Stimulated activated CD4-positive, alpha-beta T cell treated with anti-CD3 and anti-CD28 coated beads, Interleukin-12 subunit alpha, Interleukin-12 subunit beta, amount 100 ng/mL, for 4 hours (primary cell): Measurements from ENCODE around the gene DDX52.
"Not testable (repeated sequence)": the region's sequence is repeated elsewhere in the genome, so short reads cannot be mapped to it uniquely, and the experiment has no call there.

Experiments
- DNase-seq: peaks from one replicate; pipeline ENCODE4 v3.0.0-alpha.2; 2020

DDX52 gene

DNA sequence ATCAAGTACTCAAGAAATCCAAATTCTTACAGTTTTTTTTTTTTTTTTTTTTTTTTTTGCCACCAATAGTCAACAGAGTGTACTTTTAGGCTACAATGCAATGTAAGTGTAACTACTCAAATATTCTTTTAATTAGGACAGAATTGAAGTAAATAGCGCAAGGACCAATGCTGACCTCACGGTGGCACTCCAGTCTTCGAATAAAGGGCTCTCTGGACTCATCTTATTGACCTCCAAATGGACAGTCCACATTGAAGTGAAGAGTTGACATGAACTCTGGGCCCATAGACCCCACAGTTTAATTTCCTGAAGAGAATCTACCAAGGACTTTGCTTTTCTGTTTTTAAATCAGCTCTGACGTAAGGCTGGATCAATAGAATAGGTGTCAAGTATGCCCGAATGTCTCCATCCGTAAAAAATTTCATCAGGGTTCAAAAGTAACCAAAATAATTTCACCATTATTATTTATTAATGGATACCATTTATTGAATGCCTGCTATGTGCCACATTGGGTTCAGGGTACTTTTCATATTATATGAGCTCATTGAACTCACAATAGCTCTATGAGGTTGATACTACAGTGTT lies 7.3 kb upstream of the DDX52 start:
- no peak for DNase-seq

DNA sequence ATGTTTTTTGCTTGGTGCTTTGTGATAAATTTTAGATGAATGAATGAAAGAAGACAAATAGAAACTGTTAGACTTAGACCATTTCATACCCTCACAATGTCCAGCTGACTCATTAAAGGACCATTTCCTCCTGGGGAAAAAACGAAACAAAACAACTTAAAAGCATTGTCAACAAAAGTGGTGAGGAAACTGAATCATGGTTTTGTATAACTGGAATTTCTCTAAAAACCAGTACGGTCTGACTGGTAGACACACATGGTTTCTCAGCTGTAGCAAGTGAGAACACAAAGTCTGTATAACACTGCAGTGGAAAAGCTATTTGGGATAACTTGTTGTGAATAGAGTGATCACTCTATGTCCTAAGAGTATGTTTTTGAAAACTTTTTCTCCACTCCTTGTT lies 5.3 kb upstream of the DDX52 start:
- no peak for DNase-seq

DNA sequence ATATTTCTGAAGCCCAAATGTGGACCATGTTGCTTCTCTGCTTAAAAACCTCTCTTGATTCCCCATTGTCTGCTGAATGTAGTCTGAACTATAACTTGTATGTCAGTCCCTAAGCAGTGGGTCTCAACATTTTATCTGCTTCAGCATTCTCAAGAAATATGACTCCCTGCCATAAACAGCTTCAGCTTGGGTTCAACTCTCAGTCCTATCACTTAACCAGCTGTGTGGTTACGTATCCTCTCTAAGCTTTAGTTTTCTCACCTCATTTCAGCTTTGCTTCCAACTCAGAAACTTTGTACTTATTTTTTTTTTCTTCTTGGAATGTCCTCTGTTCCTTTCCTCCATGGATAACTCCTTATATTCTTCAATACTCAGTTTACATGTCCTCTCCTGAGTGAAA lies 4.6 kb upstream of the DDX52 start:
- no peak for DNase-seq

DNA sequence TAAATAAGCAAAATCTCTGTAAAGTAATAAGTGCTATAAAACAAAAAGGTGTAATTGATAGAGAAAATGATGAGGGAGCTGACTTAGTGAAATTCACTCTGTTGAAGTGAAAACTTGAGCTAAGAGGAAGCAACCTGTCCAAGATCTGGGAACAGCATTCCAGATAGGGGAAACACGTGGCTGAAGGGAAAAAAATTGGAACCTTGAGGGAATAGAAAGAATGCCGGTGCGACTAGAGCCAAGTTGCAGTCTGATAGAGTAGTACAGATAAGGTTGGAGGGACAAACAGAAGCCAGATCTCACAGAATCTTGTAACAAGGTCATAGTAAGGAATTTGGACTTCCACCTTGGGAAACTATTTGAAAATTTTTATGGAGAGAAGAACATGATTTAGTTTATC lies 623 bp upstream of the DDX52 start:
- no peak for DNase-seq

DNA sequence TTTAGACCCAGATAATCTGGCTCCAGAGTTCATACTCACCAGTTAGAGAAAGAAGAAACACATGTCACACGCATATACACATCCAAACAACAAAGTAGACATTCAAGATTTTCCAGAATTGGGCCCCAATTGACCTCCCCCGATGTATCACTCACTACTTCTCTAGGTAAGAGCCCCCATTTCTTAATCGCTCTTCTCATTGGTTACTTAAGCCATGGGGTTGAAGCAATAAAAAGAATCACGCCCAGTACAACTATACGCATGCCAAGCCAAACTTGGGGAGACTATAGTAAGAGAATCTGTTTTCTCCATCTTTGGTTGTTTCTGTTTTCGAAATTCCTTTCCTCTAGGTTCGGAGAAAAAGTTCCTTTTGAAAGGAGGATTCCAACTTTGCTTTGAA lies 565 bp downstream of the DDX52 start:
- DNase-seq = no peak

DNA sequence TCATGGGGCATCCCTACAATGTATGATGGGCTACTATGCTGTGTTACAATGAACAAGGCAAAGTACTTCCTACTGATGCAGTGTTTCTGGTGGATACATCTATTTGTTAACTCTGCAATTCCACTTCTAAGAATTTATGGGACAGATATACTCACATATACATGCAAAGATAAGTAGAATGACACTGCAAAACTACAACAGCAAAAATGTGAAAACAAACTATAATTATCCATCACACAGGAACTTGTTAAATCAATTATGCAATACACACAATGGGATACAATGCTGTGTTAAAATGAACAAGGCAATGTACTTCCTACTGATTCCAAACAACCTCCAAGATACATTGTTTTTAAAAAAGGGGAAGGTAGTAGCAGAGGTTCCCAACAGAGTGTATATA lies 3.2 kb downstream of the DDX52 start:
- no peak for DNase-seq

DNA sequence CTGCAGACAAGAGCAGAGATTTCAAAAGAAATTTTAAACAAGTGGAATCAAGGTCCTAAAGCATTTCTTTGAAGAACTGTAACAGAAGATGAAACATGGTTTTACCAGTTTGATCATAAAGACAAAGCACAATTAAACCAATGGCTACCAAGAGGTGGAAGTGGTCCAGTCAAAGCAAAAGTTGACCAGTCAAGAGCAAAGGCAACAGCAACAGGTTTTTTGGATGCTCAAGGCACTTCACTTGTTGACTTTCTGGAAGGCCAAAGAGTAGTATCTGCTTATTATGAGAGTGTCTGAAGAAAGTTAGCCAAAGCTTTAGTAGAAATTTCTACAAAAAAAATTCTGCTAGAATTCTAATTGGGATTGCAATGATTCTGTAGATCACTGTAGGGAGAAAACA lies 5.3 kb downstream of the DDX52 start:
- DNase-seq = no peak

DNA sequence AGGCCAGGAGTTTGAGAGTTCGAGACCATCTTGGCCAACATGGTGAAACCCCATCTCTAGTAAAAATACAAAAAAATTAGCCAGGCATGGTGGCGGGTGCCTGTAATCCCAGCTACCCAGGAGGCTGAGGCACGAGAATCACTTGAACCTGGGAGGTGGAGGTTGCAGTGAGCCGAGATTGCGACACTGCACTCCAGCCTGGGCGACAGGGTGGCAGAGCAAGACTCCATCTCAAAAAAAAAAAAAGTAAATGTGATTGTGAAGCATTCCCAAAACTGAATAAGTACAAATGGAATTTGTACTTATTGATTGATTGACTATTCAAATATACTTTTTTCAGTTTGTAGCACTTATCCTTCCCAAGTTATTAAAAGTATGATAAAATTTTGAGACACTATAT lies 26.8 kb downstream of the DDX52 start:
- DNase-seq = not testable (repeated sequence)

DNA sequence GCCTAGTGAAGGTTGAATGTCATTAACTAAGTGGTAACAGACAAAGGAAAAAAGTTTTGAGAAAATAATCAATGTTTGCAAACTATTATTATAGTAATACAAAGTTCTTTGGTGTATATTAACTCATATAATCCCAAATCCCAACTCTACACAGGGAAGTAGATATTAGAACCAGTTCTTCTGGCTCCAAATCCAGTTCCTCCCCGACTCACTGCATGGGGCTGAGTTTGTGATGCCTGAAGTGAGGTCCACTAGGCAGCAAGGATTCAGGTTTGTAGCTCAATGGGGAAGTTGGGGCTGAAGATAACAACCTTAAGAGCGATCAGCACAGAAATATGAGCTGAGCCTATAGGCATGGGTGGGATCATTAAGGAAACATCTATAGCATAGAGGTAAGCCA lies 28.4 kb downstream of the DDX52 start:
- no peak for DNase-seq

DNA sequence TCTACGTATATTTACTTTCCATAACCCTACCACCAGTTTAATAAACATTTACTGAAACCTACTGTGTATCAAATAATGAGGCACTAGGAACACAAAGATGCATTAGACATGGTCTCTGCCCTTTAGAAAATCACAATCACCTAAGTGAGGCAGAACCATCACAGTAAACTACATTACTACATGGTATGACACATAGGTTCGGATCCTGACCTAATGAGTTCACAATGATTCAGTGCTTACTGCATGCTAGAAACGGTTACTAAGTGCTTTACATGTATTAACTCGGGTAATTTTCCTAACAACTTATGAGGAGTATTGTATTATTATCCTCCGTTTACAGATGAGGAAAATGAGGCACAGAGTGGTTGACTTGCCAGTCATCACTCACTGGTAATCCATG lies 28.9 kb downstream of the DDX52 start:
- DNase-seq = no peak

DNA sequence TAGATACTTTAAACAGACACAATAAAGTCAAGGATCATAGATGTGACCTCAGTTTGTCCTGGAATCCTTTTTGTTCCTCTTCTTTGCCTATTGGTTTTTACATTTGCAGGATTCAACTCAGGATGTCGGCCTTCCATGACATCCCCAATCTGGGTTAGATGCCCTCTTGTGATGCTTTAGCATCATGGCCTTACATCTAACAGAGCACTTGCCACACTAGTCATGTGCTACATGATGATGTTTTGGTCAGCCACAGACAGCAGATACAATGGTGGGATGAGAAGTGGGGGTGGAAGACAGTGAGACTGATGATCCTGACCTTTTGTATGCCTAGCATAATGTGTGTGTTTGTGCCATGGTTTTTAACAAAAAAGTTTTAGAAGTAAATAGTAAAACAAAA lies 32.3 kb downstream of the DDX52 start:
- no peak for DNase-seq

DNA sequence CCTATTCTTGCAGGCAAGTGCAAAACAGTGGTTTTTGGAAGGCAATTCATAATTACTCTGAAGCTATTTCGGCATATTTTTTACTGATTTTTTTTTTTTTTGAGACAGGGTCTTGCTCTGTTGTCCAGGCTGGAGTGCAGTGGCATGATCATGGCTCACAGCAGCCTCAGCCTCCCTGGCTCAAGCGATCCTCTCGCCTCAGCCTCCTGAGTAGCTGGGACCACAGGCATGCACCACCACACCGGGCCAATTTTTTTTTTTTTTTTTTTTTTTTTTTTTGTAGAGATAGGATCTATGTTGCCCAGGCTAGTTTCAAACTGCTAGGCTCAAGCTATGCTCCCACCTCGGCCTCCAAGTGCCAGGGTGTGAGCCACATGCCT lies 33.2 kb downstream of the DDX52 start:
- not testable (repeated sequence) for DNase-seq

DNA sequence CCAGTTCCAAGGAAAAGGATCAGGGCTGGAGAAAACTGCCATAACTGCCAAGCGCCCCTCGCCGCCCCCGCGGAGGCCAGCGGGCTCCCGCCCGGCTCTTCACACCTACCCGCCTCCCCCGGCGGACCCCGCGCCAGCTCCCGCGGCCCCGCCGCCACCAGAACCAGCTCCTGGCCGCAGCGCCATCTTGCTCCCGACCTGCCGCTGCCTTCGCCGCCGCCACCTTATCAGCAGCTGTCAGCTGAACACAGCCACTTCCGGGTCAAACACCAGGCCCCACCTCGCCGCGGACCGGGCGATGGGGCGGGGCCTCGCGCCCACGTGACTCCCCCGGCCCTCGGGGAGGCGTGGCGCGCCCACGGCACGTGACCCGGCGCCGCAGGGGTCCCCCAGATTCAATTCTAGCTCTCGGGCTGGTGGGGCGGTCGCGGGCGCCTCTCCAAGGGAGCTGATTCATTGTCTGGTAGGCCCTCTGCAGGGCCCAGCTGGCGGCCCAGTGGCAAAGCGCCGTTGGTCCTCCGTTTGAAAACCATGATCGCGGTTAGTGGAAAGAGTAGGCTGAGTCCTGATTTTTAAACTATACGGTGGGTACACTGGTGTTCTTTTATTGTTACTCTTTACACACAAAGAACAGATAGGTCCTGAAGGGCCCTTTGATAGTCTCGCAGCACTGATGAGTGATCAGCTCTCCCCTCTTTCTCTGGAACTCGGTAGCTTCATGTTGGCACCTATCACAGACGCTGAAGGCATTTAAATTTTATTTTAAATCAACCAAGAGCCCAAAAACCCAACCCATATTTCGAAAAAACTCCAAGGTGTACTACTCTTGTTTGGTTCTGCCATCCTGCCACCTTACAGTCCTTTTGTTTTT lies 33.8 kb downstream of the DDX52 start, which contains the start of gene SYNRG:
SYNRG (minus strand) TSS at position 249 of the 871 bp plus-strand sequence; CDS start at position 186, 63 bp downstream.
- peak; percentile 92 for DNase-seq

DNA sequence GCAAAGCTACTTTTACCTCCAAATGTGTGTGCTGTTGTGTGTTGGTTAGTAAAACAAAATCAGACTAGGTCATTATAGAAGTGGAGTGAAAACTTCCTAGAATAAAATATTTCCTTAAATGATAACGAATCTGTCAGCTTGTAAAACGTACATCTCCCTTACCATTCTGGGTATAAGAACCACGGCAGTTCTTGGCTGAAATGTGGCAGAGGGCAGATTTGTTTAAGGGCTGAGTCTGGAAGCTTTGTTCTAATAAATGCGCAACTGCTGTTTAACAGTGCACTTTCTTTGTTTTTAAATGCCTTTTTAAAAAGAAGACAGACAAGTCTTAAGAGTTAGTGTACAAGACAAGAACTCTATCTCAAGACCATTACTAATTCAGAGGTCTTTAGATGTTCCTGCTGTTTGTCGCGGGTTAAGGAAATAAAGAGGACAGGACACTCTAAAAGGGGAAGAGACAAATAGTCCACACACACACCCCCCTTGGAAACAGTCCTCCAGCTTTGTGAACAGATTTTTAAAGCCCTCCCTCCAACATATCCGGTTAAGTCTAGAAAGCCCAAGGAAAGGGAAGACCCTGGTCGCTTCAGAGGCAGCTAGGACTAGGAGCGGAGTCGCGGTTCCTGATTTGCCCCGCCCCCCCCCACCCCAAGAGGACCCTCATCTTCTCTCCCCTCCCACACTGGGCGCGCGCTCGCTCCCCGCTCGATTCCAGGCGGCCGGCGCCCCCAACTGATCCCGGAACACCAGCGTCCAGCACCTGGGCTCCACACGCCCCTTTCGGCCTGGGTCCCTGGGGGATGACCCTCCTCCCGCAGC lies 34.7 kb downstream of the DDX52 start:
- no peak for DNase-seq

DNA sequence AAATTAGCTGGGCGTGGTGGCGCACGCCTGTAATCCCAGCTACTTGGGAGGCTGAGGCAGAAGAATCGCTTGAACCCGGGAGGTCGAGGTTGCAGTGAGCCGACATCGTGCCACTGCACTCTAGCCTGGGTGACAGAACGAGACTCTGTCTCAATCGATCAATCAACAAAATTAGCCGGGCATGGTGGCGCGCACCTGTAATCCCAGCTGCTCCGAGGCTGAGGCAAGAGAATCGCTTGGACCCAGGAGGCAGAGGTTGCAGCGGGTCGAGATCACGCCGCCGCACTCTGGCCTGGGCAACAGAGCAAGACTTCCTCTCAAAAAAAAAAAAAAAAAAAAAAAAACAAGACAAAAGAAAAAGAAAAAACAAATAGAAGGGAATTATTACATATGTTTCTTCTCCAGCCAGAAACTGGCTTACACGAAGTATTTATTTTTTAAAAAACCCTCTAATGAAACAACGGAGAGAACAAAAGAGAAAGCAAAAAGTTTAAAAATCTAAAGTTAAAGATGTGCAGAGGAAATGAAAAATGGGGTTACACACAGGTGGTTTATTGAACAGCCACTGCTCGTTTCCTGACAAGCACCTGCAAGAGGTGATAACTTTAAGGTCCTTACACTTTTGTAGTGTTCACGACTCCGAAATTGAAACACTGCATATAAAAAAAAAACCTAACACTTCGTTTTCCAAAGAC lies 35.5 kb downstream of the DDX52 start:
- DNase-seq = no peak

DNA sequence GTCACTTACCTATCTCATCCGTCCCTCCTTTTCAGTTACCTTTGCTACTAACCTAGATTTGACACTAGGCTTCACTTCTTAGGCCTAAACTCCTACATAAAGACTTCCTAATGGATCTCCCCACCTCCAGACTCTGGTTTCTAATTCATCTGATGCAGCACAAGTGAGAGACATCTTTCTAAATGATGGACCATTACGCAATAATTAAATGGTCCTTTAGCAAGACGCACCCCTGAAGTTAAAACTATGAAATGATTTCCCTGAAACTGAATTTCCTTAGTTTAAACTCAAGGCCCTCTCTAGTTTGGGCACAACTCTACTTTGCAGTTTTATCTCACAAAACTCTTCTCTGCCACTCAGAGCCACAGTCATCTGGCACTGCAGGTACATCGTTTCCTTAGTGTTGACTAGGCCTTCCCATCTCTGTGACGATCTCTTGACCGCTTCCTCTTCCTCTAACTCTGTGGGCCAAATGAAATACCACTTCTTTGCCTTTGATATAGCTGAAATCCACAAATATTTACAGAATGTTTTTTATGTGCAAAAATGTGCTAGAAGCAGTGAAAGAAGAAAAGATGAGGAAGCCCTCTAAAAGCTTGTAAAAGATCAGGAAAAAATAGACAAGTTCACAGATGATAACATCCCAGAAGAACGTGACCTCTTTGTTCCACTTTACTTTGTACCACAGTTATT lies 37.3 kb downstream of the DDX52 start:
- DNase-seq = no peak

DNA sequence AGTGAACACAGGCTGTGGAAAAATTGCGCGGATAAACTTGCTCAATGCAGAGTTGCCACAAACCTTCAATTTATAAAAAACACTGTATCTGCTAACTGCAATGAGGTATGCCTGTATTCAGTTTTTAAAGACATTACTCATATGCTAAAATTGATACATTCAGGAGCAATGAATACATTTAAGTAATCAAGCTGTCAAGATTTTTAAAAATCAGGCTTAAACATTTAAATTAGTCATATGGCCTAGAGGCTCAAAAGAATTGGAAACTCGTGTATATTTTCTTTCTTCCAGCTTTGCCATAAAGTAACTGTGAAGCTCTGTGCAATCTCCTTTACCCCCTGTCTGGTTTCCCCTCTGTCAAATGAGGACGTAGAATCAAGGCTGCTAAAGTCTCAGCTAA lies 38.2 kb downstream of the DDX52 start:
- DNase-seq = no peak

DNA sequence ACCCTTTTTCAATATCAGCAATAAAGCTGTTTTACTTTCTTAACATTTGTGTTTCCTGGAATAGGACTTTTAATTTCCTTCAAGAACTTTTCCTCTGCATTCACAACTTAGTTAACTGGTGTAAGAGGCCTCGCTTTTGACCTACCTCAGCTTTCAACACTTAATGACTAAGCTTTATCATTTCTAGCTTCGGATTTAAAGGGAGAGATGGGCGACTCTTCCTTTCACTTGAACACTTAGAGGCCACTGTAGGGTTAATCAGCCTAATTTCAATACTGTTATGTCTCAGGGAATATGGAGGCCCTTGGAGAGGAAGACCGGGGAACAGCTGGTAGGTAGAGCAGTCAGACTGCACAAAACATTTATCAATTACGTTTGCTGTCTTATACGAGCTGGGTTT lies 38.7 kb downstream of the DDX52 start:
- DNase-seq = no peak

DNA sequence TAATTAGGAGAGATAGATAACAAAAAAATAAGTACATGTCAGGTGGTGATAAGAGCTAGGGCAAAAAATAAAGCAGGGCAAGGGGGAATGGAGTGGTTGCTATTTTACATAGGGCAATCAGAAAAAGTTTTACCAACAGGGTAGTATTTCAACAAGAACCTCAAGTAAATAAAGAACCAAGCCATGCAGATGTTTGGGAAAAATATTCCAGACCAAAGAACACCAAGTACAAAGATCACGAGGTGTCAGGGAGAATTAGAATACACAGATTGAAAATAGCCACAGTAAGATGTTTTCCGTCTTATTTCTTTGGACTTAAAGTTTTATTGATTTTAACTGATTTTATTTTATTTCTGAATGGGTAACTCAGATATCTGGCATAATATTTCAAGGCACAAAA lies 45.1 kb downstream of the DDX52 start:
- DNase-seq = no peak

DNA sequence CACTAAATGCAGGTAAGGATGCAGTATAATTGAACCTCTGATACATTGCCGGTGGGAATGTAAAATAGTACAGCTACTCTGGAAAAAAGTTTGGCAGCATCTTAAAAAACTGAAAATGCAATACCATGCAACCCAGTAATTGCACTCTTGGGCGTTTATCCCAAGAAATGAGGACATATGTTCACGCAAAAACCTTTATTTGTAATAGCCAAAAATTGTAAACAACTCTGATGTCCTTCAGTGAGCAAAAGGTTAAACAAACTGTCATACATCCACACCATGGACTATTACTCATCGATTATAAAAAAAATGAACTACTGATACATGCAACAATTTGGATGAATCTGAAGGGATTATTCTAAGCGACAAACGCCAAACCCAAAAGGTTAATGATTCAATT lies 51.0 kb downstream of the DDX52 start:
- DNase-seq = no peak

DNA sequence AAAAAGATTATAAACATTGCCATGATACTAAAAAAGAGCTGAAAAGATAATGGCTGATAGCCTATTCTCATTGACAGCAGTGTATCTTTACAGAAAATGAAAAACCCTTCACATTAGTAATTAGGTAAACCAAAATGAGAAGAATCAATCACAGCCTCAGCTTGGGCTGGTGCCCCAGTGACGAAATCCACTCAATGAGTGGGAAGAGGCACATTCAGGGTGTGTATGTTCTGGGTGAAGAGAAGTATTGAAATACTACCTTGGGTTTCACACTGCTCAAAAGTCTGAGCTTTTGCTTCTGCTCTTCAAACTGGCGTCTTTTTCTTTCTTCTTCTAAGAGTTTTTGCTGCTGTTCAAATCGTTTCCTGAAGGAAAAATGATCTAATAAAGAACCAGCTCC lies 58.2 kb downstream of the DDX52 start:
- no peak for DNase-seq

DNA sequence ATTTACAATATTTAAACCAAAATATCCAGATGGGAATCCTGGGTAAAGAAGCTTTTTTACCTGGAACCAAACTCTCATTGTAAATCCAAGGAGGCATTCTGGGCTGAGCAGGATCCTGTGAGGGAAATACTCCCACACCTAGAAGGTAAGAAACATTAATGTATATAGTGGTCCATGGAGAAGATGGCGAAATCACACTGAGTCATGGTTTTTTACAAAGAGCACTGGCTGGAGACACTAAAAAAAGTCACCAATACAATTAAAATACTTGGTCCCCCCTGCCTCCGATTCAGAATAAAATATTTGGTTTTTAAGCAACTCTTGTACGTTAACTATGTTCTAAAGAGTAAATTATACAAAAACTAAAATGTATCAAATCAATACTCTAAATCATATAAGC lies 67.0 kb downstream of the DDX52 start:
- DNase-seq = no peak

DNA sequence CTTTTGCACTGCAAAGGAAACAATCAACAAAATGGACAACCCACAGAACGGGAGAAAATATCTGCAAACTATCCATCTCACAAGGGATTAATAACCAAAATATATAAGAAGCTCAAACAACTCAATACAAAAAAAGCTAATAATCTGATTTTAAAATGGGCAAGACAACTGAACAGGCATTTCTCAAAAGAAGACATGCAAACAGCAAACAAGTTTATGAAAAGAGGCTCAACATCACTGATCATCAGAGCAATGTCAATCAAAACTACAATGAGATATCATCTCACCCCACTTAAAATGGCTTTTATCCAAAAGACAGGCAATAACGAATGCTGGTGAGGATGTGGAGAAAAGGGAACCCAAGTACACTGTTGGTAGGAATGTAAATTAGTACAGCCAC lies 68.8 kb downstream of the DDX52 start:
- DNase-seq = no peak
